Spleen (tissue), 11 donors: Measurements from ENCODE around the gene ZBTB48. TPM values are rescaled to one million over a fixed set of nuclear protein-coding genes. Genes with fewer than 3 reads are reported as not detected.

Experiments
- DNase-seq: peaks from one replicate; pipeline ENCODE4 v3.0.0-alpha.2; 2020
- H3K27ac ChIP-seq, 8 donors: fragments of 200-600 bp; sonication (generic) in 7 of 8; 1 replicate in 4 of 8; 2 replicates in 4 of 8; pipeline versions ENCODE4 v1.5.0 to v1.8.0; 2016 to 2021; ENCODE audit warnings: inconsistent platforms in 4 of 8, mild to moderate bottlenecking in 4 of 8, moderate library complexity in 1 of 8
- H3K27me3 ChIP-seq, 7 donors: fragments of 200-600 bp; sonication (generic) in 6 of 7; replicated peaks in 1 of 7; 1 replicate in 4 of 7; 2 replicates in 3 of 7; pipeline versions ENCODE4 v1.5.0 to v1.8.0; 2016 to 2021; ENCODE audit warnings: inconsistent platforms in 3 of 7, mild to moderate bottlenecking in 1 of 7
- H3K36me3 ChIP-seq, 6 donors: fragments of 200-600 bp; sonication (generic) in 5 of 6; 1 replicate in 4 of 6; 2 replicates in 2 of 6; pipeline versions ENCODE4 v1.5.0 to v1.8.0; 2016 to 2021; ENCODE audit warnings: inconsistent platforms in 2 of 6
- H3K4me1 ChIP-seq, 6 donors: fragments of 200-600 bp; sonication (generic) in 5 of 6; 1 replicate in 3 of 6; 2 replicates in 3 of 6; pipeline versions ENCODE4 v1.5.0 to v1.8.0; 2016 to 2021; ENCODE audit warnings: inconsistent platforms in 3 of 6
- H3K4me3 ChIP-seq, 8 donors: fragments of 200-600 bp; sonication (generic) in 7 of 8; 1 replicate in 4 of 8; 2 replicates in 4 of 8; pipeline versions ENCODE4 v1.5.0 to v1.8.0; 2016 to 2021; ENCODE audit warnings: inconsistent platforms in 4 of 8, mild to moderate bottlenecking in 4 of 8, moderate library complexity in 2 of 8
- H3K9me3 ChIP-seq, 8 donors: fragments of 200-600 bp; sonication (generic) in 7 of 8; 1 replicate in 4 of 8; 2 replicates in 4 of 8; pipeline versions ENCODE4 v1.5.0 to v1.8.0; 2016 to 2021; ENCODE audit warnings: inconsistent platforms in 4 of 8
- POLR2A ChIP-seq, 3 donors: fragments of 450-650 bp; IDR thresholded peaks; one replicate each; pipeline ENCODE4 v1.5.1; 2017; ENCODE audit warnings: antibody characterized with exemption in 3 of 3, mild to moderate bottlenecking in 1 of 3
- POLR2AphosphoS5 ChIP-seq, 3 donors: sonication (generic); formaldehyde crosslinking; IDR thresholded peaks; one replicate each; pipeline ENCODE4 v1.5.1; 2017; ENCODE audit warnings: antibody characterized with exemption in 3 of 3
- WGBS, 5 donors: extraction: QIAGEN DNeasy Blood & Tissue Kit in 3 of 5; methylation state at CpG; one replicate each; pipeline versions ENCODE4 v1.1.5 to v1.1.7; 2013 to 2018; 5-methylcytosine and 5-hydroxymethylcytosine counted together
- intact Hi-C: fragments of 100-400 bp; cut with DNase I; formaldehyde crosslinking; loops from one replicate; pipeline ENCODE4 v1.15.0; 2023; ENCODE audit warnings: low total_unique reads
- polyA plus RNA-seq, 3 donors: library from polyadenylated mRNA; stranded (reverse); fragments of 200-250 nt; gene quantifications; one replicate each; pipeline ENCODE4 v1.2.1, GENCODE V29; 2013
- total RNA-seq, 7 donors: library from RNA; depleted of rRNA in 3 of 7; stranded (reverse); fragments of >200 nt in 3 of 7; fragmentation: NEBNext Ultra II Directional in 4 of 7; extraction: Animal tissue kit (Norgen Biotek cat#: 25700) in 4 of 7; gene quantifications; one replicate each; pipeline versions ENCODE4 v1.1.0 to v1.2.1, GENCODE V29; 2016 to 2021
- TF ChIP-seq, protein P1 (sequence below), 11 experiments: fragments of 200-600 bp in 7 of 11; fragments of 450-650 bp in 4 of 11; sonication (generic) in 4 of 11; IDR thresholded peaks in 8 of 11; conservative IDR thresholded peaks in 3 of 11; 1 replicate in 7 of 11; 2 replicates in 4 of 11; pipeline versions ENCODE4 v1.4.0 to v1.8.0; 2016 to 2021; ENCODE audit warnings: antibody characterized with exemption in 11 of 11, inconsistent platforms in 4 of 11, mild to moderate bottlenecking in 1 of 11
- donor health status: healthy with polysubstance abuse.
- donor health status: DM: no; HTN: no; CAD: no; lungs with moderate emphysema.
- donor health status: DM: no; HTN: no; CAD: no.
- donor health status: Bipolar disorder and iron deficiency.
- donor health status: healthy.
- donor health status: DM: no; HTN: no; CAD: no.
- donor health status: DM: yes; HTN: yes; CAD: no.

The ZBTB48 gene
- total and polyA plus RNA-seq, 10 donors = 23.5 to 131 (median 52.2) TPM

DNA sequence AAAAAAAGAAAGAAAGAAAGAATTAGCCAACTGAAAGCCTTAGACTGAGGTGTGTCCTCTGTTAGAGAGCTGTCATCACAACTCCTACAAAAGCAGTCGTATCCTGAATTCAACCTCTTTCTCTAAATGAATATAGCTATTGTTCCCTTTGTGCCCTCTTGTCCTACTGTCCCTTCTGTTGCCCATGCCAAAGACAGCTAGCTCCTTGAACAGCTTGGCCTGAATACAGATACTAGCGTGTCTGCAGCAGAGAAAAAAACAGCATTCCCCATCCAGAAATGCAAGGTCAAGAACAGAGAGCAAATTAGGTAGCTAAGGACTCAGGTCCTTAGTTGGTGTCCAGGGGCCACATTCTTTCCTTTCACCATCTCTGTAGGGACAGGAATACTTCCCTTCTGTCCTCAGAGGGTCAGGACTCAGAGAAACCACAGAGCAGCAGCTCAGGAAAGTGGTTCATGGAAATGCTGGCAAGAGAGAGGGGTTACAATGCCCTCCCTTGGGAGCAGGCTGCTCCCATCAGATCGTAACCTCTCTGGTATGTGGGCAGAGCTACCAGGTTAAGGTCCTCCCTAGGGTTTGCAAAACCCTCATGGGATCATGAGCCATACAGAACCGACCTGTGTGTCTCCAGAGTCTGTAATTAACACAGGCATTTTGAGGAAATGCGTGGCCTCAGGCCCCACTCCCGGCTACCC, 1.8 kb upstream of the ZBTB48 start:
- intact Hi-C loops = loop anchor here (10.0 kb wide), 1 partner anchor 47 kb away; the partner anchor contains the start of gene THAP3
- Histone ChIP-seq H3K9me3 (no peaks in the 10 kb centered on the region), H3K4me1 (peaks cover 18 to 42% (median 35%) of the 10 kb centered on the region in 6 donors), H3K27me3 (no peaks in the 10 kb centered on the region), H3K27ac (no peak overlapping the region), H3K36me3 (no peaks in the 10 kb centered on the region), H3K4me3 (no peak overlapping the region)
- DNase-seq = no peak
- TF ChIP-seq, protein P1, sequence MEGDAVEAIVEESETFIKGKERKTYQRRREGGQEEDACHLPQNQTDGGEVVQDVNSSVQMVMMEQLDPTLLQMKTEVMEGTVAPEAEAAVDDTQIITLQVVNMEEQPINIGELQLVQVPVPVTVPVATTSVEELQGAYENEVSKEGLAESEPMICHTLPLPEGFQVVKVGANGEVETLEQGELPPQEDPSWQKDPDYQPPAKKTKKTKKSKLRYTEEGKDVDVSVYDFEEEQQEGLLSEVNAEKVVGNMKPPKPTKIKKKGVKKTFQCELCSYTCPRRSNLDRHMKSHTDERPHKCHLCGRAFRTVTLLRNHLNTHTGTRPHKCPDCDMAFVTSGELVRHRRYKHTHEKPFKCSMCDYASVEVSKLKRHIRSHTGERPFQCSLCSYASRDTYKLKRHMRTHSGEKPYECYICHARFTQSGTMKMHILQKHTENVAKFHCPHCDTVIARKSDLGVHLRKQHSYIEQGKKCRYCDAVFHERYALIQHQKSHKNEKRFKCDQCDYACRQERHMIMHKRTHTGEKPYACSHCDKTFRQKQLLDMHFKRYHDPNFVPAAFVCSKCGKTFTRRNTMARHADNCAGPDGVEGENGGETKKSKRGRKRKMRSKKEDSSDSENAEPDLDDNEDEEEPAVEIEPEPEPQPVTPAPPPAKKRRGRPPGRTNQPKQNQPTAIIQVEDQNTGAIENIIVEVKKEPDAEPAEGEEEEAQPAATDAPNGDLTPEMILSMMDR (IDR thresholded peaks at IDR 0.05 in 8 of 11, conservative IDR thresholded peaks at IDR 0.05 in 3 of 11) = no peak
- TF ChIP-seq POLR2A (IDR thresholded peaks at IDR 0.05) = no peak
- no peak for TF ChIP-seq POLR2AphosphoS5 (IDR thresholded peaks at IDR 0.05)
- 80 to 86% (median 83%) methylated on average over 6 of the region's 6 CpGs for WGBS, 5 donors

DNA sequence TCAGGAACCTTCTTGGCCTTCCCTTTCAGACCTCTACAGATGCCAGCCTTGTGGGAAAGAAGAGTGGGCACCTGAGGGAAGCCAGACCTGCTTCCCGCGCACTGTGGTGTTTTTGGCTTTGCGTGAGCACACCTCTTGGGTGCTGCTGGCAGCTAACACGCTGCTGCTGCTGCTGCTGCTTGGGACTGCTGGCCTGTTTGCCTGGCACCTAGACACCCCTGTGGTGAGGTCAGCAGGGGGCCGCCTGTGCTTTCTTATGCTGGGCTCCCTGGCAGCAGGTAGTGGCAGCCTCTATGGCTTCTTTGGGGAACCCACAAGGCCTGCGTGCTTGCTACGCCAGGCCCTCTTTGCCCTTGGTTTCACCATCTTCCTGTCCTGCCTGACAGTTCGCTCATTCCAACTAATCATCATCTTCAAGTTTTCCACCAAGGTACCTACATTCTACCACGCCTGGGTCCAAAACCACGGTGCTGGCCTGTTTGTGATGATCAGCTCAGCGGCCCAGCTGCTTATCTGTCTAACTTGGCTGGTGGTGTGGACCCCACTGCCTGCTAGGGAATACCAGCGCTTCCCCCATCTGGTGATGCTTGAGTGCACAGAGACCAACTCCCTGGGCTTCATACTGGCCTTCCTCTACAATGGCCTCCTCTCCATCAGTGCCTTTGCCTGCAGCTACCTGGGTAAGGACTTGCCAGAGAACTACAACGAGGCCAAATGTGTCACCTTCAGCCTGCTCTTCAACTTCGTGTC, 995 bp upstream of the ZBTB48 start:
- peak; percentile 80 for DNase-seq
- intact Hi-C loops = loop anchor here (10.0 kb wide), 1 partner anchor 46 kb away; the partner anchor contains the start of gene THAP3
- Histone ChIP-seq H3K27me3 (no peaks in the 10 kb centered on the region), H3K9me3 (no peaks in the 10 kb centered on the region), H3K4me3 (peak overlapping the region in 3 of 8 donors; percentile 76 to 92 (median 90)), H3K27ac (peak overlapping the region in 7 of 8 donors; percentile 90 to 98 (median 96)), H3K4me1 (peaks cover 18 to 50% (median 37%) of the 10 kb centered on the region in 6 donors), H3K36me3 (no peaks in the 10 kb centered on the region)
- WGBS, 5 donors = 86 to 94% (median 91%) methylated on average over 14 of the region's 14 CpGs
- TF ChIP-seq, protein P1 (IDR thresholded peaks at IDR 0.05 in 8 of 11, conservative IDR thresholded peaks at IDR 0.05 in 3 of 11) = no peak
- TF ChIP-seq POLR2A (IDR thresholded peaks at IDR 0.05) (no peak), POLR2AphosphoS5 (IDR thresholded peaks at IDR 0.05) (no peak)

DNA sequence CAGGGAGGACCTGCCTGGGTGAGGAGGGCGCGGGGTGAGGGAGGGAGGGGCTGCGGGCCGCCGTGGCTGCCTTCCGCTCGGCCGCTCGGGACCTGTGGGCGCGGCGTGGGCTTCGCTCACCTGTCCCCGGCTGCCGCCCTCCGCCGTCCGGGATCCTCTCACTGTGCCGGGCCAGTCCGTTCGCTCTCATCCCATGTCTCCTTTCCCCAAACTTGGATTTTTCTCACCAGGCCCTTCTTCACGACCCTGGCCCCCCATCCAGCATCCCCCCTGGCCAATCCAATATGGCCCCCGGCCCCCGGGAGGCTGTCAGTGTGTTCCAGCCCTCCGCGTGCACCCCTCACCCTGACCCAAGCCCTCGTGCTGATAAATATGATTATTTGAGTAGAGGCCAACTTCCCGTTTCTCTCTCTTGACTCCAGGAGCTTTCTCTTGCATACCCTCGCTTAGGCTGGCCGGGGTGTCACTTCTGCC, 362 bp downstream of the ZBTB48 start:
- Histone ChIP-seq H3K4me3 (peak overlapping the region; percentile 73 to 92 (median 88)), H3K27me3 (no peaks in the 10 kb centered on the region), H3K4me1 (peaks cover 18 to 63% (median 49%) of the 10 kb centered on the region in 6 donors), H3K36me3 (peaks cover 0 to 1% (median 0%) of the 10 kb centered on the region in 6 donors), H3K27ac (peak overlapping the region; percentile 86 to 98 (median 95)), H3K9me3 (no peaks in the 10 kb centered on the region)
- TF ChIP-seq, protein P1 (IDR thresholded peaks at IDR 0.05 in 8 of 11, conservative IDR thresholded peaks at IDR 0.05 in 3 of 11) = peak in 1 of 11 experiments; percentile 3
- no peak for TF ChIP-seq POLR2A (IDR thresholded peaks at IDR 0.05)
- DNase-seq = no peak
- 0 to 2% (median 0%) methylated on average over 10 to 30 of the region's 30 CpGs for WGBS, 5 donors
- intact Hi-C loops = no loop called here
